GM19395 (cell line): ENCODE results near the gene UQCC2.

ENCODE experiments used
- ATAC-seq: cut with Tn5 transposase; IDR thresholded peaks from one replicate; pipeline ENCODE4 v1.9.1; 2021; ENCODE audit warnings: mild to moderate bottlenecking, moderate library complexity; ENCODE audit not compliant: unreplicated experiment

UQCC2 gene

DNA sequence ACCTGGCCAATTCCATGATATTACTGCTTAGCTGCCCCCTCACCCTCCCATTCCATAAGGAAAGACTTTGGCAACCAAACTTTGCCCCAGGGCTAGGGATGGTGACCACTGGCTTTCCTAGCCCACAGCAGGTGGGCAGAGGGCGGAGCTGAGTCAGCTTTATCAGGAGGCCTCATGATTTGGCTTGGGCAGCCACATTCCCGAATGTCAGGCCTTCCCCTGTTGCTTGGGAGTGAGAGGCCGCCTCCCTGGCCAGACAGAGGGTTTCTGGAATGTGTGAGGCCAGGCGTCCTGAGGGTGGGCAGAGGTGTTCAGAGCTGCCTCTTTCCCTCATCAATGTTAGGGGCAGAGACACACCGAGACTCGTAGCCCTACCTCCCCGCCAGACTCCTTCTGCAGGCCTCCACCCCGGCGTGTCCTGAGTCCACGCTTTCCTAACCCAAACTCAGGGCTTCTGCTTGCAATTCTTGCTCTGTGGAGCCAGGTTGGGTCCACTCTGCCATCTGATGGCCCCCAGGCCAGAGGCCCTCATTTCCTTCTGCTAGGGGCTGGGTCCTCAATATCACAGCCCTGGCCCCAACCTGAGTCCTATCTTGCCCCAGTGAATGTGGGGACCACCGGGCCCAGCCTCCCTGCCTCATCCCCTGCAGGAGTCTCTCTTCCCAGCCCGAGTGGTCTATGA lies 19.3 kb downstream of the UQCC2 start:
- ATAC-seq, result no peak

DNA sequence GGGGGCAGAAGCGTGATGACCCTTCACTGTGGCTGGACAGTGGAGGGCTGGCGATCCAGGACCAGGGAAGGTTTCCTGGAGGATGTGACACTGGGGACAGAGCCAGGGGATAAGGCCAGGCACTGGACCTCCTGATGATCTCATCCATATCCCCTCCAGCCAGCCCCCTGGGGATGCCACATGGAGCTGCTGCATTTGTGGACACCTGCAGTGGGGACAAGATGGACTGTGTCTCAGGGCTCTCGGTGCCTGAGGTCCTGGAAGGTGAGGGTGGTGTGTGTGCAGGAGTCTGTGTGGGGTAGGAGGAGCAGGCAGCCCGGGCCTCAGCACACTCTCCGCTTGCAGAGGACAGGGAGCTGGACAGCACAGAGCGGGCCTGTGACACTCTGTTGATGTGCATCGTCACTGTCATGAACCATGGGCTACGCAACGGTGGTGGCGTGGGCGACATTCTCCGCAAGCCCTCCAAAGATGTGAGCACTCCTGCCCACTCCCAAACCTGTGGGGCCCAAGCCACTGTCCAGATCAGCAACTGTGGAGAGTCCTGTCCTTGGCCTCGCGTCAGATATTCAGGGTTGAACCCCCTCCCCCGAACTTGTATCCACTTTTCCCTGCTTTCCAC lies 19.9 kb downstream of the UQCC2 start:
- no peak for ATAC-seq

DNA sequence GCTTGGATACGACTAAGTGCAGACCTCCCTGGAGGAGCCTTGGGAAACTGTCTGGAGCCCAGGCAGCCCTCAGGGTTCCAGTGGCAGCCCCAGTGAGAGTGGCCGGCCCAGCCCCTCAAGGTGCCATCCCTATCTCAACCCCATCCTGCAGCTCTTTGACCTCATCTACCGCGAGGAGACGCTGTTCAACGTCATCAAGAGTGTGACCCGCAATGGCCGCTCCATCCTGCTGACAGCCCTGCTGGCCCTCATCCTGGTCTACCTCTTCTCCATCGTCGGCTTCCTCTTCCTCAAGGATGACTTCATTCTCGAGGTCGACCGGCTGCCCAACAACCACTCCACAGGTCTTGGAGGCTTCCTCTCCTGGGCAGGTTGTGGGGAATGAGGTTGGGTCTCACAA lies 20.7 kb downstream of the UQCC2 start:
- ATAC-seq, result no peak

DNA sequence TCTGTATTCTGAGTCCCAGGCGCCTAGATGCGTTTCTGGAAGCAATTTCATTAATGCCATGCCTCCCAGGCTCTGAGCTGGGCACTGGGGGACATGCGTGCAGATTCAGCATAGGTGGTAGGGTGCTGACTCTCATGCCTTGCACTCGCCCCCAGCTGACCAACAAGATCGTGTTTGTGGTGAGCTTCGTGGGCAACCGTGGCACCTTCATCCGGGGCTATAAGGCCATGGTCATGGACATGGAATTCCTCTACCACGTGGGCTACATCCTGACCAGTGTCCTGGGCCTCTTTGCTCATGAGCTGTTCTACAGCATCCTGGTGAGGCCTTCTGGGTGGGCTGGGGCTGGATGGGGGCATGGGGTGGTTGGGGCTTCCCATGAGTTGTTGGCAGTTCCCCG lies 21.6 kb downstream of the UQCC2 start:
- ATAC-seq, result no peak

DNA sequence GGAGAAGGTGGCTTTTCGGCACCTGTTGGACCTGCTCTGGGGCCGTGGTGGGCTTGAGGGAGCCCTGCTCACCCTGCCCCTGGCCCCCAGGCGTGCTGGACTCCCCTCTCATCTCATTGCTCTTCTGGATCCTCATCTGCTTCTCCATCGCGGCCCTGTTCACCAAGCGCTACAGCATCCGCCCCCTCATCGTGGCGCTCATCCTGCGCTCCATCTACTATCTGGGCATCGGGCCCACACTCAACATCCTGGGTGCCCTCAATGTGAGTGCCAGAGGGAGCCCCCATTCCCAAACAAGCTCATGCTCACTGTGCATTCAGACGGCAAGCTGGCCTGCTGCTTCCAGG lies 22.4 kb downstream of the UQCC2 start:
- no peak for ATAC-seq

DNA sequence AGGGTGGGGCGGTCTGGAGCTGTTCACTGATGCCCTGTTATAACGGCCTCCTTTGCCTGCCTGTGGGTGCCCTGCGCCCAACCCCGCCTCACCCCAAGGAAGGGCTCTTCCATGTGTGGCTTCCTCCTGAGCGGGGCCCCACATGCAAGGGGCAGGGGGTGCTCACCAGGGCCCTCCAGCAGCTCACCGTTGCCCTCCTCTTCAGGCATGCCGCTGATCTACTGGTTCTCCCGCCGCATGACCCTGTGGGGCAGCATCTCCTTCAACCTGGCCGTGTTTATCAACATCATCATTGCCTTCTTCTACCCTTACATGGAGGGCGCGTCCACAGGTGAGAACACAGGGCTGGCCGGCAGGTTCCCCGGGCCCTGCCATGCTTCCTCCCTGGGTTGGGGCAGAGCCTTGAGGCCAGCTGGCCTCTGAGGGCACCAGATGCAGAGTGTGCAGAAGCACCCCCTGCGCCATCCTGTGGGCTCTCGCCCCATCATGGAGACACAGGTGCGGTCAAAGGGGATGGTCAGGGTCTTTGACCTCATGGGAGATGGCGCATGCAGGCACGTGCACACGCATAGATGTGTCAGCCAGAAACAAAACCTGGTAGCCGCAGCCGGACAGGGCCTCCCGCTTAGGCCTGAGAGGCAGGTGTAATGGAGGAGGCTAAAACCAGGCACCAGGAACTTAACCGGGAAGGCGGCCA lies 22.9 kb downstream of the UQCC2 start:
- no peak for ATAC-seq

DNA sequence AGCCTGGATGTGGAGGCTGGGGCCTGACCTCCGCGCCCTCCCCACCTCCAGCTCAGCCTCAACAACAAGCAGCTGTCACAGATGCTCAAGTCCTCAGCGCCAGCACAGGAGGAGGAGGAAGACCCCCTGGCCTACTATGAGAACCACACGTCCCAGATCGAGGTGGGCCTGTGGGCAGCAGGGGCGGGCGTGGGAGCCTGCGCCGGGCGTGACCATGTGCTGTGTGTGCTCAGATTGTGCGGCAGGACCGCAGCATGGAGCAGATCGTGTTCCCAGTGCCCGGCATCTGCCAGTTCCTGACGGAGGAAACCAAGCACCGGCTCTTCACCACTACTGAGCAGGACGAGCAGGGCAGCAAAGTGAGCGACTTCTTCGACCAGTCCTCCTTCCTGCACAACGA lies 23.5 kb downstream of the UQCC2 start:
- ATAC-seq, result no peak

DNA sequence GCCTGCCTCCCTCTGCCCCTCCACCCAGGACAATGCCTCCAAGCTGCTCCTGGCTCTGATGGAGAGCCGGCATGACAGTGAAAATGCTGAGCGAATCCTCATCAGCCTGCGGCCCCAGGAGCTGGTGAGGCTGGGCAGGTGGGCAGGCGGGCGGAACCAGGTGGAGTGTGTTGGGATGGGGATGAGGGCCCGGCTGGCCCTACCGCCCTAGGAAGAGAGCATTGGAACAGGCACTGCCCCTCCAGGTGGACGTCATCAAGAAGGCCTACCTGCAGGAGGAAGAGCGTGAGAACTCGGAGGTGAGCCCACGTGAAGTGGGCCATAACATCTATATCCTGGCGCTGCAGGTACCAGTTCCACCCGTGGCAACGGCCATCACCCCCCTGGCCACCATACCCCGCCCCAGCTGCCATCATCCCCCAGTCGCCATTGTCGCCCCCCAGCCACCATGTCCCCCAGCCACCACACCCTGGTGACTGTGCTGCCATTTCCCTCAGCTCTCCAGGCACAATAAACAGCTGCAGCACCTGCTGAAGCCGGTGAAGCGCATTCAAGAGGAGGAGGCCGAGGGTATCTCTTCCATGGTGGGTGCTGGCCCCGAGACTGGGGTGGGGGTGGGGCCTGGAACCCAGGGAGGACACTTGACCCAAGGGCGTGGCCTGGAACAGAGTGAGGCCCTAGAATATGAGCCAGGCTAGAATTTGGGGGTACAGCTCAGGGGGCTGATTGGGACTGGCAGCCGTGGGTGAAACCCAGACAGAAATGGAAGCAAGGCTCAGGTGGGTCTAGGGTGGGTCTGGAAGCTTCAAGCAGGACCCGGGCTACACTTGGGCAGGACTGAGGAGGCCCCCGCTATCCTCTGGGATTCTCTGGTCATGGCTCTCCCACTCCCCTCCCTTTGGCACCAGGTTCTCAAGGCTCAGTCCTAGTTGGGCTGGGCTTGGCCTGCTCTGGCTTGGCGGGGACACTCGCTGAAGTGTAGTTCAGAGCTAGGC lies 24.2 kb downstream of the UQCC2 start:
- no peak for ATAC-seq

DNA sequence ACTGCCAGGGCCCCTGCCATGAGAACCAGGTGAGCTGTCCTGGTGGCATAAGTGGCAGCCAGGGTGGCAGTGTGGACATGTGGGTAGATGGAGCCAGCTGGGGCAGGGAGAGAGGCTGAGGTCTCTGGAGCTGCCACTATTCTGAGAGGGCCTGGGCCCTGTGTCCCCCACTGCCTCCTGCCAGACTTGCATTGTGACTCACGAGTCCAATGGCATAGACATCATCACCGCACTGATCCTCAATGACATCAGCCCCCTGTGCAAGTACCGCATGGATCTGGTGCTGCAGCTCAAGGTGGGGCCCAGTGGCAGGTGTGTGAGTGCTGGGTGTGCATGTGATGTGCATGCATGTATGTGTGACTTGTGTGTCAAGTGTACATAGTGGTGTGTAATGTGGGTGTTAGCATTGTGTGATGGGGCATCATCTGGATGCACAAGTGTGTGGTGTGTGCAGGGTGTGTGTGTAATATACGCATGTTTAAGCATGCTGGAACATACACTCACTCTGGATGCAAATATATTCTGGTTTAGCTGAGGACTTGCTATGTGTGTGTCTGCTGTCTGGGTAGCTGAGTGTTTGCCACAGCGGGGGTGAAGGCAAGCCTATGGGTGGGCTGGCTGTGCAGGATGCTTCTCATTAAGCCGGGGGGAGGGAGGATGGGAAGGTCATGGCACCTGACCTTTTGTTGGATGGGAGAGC lies 25.1 kb downstream of the UQCC2 start:
- no peak for ATAC-seq

DNA sequence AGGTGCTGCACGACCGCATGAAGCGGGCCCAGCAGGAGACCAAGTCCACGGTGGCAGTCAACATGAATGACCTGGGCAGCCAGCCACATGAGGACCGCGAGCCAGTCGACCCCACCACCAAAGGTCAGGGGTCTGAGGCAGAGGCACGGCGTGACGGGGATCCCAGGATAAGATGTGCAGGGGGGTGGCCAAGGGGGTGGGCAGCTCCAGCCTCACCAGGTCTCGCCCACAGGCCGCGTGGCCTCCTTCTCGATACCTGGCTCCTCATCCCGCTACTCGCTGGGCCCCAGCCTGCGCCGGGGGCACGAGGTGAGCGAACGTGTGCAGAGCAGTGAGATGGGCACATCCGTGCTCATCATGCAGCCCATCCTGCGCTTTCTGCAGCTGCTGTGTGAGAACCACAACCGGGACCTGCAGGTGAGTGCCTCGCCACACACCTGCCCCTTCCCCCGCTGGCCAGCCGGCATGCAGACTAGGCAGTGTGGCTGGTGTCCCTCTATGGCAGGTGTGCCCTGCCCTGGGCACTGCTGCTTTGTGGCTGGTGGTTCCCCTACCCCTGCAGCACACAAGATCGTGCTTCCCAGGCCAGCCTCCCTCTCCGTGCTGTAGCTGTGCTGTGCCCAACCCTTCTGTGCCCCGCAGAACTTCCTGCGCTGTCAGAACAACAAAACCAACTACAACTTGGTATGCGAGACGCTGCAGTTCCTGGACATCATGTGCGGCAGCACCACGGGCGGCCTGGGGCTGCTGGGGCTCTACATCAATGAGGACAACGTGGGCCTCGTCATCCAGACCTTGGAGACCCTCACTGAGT lies 25.9 kb downstream of the UQCC2 start:
- no peak for ATAC-seq

DNA sequence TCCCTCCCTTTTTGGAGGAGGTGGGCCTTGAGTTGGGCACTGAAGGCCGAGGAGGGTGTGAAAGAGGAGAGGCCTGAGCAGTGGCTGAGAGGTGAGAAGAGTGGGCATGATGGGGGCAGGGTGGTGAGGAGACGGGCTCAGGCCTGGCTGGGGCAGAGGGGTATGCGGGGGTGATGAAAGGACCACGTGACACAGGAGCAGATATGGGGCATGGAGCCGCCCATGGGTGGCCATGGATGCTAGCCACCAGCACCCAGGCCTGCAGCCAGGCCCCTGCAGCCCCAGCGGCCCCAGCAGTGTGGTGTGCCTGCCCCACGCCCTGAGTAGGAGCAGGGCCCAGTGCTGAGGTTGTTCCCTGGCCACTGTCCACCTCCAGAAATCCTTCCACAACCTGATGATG lies 26.5 kb downstream of the UQCC2 start:
- ATAC-seq, result no peak

DNA sequence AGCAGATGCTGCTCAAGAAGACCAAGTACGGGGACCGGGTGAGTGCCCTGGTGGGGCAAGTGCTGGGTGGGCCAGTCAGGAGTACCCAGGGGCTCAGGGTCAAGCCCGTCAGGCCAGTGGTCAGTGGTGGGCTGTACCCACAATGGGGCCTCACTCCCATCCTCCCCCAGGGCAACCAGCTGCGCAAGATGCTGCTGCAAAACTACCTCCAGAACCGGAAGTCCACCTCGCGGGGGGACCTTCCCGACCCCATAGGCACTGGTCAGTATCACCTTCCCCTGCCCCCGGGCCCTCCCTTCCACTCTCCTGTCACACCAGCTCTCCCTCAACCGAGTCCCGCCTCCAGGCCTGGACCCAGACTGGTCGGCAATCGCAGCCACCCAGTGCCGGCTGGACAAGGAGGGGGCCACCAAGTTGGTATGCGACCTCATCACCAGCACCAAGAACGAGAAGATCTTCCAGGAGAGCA lies 27.0 kb downstream of the UQCC2 start:
- no peak for ATAC-seq

DNA sequence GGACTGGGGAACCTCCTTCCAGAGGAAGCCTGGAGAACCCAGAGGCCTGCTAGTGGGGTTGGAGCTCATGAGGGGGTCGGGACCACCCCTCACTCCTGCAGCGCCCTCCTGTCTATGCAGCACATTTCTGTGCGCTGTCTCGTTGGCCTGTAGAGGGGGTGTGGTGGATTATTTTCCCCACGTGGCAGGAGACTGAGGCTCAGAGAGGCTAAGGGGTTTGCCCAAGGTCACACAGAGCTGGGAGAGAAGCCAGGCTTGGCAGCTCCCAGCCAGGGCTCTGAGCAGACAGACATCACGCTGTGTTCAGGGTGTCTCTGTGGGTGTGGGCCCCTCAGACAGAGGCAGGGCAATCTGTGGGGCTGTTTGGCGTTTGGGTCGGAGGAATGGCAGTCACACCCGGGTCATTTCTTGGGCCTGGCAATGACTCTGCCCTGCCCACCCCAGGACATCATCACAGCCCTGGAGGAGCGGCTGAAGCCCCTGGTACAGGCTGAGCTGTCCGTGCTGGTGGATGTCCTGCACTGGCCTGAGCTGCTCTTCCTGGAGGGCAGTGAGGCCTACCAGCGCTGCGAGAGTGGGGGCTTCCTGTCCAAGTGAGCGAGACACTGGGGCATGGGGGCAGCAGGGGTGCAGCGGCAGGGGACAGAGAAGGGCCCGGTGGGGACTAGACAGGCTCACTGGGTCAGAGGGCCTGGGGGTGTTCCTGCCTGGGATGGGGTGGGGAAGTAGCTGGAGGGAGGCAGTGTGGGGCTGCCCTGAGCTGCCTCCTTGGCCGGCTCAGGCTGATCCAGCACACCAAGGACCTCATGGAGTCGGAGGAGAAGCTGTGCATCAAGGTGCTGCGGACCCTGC lies 27.7 kb downstream of the UQCC2 start:
- ATAC-seq, result no peak

DNA sequence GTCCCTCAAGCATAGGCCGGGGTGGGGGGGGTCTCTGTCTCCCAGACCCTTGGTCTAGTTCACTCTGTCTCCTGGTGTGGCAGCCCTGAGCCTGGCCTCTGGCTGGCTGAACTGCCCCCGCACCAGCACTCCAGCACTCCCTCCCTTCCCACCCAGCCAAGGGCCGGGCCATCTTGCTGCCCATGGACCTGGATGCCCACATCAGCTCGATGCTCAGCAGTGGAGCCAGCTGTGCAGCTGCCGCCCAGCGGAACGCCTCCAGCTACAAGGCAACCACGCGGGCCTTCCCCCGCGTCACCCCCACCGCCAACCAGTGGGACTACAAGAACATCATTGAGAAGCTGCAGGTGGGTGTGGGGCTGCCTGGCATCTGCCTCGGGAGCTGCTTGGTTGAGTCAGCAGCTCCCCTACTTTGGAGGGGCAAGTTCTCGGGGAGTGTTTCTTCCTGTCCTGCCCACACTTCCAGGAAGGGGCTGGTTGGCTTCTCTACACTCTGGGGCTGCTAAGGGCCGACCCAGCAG lies 28.4 kb downstream of the UQCC2 start:
- no peak for ATAC-seq

DNA sequence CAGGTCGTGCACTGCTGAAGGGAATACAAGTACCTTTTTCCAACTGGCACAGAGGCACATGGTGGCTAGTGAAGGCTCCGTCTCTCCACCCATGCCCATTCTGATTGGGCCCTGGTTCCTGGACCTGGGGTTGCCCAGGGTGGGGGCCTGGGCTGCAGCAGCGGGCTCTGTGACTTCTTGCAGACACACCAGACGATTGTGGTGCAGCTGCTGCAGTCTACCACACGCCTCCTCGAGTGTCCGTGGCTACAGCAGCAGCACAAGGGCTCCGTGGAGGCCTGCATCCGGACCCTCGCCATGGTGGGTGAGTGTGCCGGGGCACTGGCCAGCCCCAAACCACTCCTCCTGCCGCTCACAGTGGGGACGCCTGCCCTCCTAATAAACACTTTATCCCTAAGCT lies 29.2 kb downstream of the UQCC2 start:
- ATAC-seq, result no peak

DNA sequence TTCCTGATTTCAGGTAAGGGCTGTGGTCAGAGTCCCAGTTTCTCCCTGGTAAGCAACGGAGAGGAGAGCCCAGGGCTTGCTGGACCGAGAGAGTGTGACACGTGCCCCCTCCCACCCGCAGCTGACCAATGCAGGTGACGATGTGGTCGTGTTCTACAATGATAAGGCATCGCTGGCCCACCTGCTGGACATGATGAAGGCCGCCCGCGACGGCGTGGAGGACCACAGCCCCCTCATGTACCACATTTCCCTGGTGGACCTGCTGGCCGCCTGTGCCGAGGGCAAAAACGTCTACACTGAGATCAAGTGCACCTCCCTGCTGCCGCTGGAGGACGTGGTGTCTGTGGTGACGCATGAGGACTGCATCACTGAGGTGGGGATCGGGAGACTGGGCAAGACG lies 31.7 kb downstream of the UQCC2 start:
- ATAC-seq, result no peak

DNA sequence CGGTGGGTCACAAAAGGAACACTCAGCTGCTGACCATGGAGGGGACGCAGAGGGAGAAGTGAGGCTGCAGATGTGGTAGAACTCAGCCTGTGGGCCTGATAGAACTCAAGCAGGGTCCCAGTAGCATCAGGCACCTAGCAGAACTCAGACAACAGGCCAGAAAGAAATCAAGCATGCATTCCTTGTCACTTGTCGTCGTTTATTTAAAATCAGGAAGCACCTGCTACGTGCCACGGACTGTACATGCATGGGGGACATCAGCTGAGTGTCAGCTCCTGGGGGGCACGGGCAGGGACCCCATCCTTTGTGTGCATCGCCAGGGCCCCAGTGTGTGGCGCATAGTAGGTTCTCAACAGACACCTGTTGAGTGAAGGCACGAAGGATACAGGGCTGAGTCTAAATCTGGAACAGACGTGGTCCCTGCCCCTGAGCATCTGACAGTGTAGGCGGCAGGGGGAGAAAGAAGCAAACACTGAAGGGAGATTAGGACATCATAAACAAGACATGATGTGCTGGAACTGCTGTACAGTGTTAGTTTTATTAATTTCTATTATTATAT lies 32.5 kb downstream of the UQCC2 start:
- ATAC-seq, result no peak

DNA sequence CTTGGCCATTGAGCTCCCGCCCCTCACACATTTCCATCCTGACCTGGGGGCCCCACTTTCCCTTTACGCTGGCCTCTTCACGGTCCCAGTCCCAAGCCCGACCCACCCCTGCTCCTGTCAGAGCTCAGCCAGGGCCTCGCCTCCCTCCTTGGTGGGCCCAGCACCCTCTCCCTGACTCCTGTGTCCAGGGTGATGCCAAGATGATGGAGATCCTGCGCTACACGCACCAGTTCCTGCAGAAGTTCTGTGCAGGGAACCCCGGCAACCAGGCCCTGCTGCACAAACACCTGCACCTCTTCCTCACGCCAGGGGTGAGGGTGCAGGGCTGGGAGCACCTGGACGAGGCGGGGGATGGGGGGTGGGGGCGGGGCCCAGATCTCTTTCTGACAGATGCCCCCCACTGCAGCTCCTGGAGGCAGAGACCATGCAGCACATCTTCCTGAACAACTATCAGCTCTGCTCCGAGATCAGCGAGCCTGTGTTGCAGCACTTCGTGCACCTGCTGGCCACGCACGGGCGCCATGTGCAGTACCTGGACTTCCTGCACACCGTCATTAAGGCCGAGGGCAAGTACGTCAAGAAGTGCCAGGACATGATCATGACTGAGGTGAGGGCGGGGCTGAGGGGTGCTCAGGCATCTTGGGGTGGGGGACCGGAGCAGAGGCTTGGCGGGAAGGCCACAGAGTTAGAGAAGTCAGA lies 33.1 kb downstream of the UQCC2 start:
- no peak for ATAC-seq
